GM20431 (cell line): ENCODE data around the gene SKAP1.
"Not testable (repeated sequence)": the region's sequence is repeated elsewhere in the genome, so short reads cannot be mapped to it uniquely, and the experiment has no call there.

Source experiments
- in situ Hi-C: fragments of 300-500 bp; cut with MseI, MboI; formaldehyde crosslinking; loops from one replicate; pipeline ENCODE4 v1.15.0; 2020; ENCODE audit warnings: low sequenced_read_pairs; ENCODE audit not compliant: unreplicated experiment

SKAP1 gene

DNA sequence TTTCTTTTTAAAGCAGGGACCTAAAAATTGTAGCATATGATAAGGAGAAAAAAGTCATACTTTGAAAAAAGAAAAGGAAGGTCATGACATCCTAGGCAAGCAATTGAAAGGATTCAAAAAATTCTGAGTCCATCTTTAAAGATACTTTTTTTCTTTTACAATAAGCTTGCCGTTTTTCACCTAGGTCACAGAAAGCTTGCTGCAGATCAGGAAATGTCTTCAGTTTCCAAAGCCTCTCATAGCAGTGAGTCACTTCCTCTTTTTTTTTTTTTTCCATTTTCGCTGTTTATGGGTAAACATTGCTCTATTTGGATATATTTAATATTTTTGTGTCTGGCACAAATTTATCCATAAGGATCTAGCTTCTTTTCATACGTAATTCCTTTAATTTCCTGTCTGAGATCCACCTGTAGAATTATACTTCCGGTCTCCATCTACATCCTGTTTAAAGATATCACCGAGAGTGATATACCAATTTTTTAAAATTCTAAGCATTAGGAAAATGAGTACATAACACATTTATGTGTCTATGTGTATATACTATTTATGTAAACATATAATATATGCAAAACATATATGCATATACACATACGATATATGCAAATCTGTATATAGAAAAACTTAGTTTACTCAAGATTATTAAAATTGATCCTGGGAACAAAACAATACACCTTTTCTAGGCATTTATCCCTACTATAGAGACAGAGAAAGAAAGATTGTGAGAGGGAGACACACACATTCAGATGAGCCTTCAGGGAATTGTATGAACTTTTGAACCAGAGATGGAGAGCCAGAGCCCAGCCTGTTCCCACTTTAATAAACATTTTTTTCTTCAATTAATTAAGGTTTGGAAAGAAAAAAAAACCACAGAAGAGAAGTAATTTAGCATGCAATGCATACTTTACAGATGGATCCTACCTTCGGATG, 134.4 kb downstream of the SKAP1 start:
- in situ Hi-C loops: no loop called here

- in situ Hi-C loops: no loop called here
Observed at GRCh38 chr17:48294806-48295361, 135.1 kb downstream of the SKAP1 start.

- in situ Hi-C loops: no loop called here
Observed at GRCh38 chr17:48294020-48294805, 135.8 kb downstream of the SKAP1 start.

- in situ Hi-C loops: no loop called here
Observed at GRCh38 chr17:48293319-48294019, 136.5 kb downstream of the SKAP1 start.

GRCh38 chr17:48290378-48290777, 139.6 kb downstream of the SKAP1 start:
- in situ Hi-C loops: no loop called here

GRCh38 chr17:48286917-48287316, 143.1 kb downstream of the SKAP1 start:
- in situ Hi-C loops: not testable (repeated sequence)

DNA sequence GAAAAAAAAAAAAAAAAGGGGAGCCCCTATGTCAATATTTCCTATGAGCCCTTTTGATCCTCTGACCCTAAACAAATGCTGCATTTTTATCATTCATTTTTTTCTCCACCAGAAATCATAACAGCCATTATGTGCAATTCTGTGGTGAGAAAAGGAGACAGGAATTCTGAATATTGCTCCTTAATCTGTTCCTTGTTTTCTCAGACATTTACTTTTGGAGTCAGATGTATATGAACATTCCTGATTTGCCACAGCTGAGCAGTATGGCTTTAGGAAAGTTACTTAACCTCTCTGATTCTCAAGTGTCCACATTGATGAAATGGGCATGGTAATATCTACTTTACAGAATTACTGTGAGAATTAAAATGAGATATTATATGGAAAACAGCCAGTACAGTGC, 144.4 kb downstream of the SKAP1 start:
- in situ Hi-C loops: no loop called here

- in situ Hi-C loops: no loop called here
Observed at GRCh38 chr17:48283907-48284306, 146.1 kb downstream of the SKAP1 start.

DNA sequence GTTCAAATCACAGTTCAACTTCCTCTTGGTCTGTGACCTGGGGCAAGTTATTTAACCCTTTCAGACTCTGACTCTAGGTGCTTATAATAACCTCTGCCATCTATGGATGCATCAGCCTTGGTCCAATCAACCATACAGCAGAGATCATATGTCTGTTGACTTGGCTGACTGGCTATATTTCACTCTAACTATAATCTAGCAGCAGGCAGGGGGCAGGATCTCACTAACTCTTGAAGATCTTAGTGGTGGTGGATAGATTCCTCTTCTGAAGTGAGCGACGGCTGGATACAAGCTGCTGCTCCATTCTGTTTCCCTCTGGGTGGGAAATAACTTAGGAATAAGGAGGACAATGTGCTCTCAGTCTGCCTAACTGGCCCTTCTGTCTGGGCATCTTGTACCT, 146.6 kb downstream of the SKAP1 start:
- in situ Hi-C loops: no loop called here

DNA sequence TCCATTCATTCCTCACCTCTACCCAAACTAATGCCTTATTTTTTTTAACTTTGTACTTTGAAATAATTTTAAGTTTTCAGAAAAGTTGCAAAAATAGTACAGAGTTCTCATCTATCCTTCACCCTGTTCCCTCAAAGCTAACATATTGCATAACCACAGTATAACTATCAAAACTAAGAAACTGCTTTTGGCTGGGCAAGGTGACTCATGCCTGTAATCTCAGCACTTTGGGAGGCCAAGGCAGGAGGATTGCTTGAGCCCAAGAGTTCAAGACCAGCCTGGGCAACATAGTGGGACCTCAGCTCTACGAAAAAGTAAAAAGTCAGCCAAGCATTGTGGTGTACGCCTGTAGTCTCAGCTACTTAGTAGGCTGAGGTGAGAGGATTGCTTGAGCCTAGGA, 147.7 kb downstream of the SKAP1 start:
- in situ Hi-C loops: no loop called here

DNA sequence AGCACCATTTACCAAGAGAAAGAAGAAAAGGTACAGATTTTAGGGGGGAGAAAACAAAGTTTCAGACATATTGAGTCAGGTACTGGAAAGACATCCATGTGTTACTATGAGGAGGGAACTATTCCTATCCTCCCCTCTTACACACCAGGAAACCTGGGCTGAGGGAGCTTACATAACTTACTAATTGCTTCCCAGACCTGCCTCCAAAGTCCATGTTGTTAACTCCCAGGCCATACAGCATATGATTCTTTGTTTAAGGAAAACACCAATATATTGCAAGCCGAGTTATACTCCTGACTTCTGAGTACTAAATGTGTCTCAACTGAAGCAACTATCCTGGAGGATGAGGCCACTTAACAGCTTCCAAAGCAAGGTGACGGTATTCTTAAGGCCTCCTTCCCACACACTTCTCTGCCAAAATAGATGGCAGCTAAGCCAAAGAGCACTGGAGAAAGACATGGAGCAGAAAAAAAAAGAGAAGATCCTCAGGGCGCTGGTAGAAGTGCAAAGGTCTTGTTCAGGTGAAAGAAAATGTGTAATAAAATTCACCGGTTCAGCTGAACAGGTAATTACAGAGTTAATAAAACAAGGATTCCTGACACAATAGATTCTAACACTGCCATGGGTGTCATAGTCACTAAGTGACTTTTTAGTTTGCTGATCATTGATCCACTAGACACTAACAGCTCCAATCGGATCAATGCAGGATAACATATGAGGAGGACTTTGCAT, 151.1 kb downstream of the SKAP1 start:
- in situ Hi-C loops: no loop called here

GRCh38 chr17:48276776-48277175, 153.2 kb downstream of the SKAP1 start:
- in situ Hi-C loops: no loop called here

DNA sequence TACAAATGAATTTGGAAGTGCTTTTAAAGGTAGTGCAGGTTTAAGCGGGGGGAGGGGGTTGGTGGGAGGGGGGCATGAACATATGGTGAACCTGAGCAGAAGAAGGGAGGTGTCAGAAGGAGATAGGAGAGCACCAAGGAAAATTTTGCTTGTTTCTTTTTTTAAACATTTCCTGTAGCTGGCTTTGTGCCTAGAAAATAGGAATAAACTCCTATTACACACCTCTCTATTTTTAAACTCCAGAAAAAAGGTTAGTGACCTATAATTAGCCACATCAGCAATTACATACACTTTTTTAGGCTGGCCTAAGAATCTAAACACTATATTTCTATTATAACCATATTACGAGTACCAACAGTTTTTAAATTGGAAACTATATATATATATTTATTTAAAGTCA, 159.1 kb downstream of the SKAP1 start:
- in situ Hi-C loops: no loop called here

DNA sequence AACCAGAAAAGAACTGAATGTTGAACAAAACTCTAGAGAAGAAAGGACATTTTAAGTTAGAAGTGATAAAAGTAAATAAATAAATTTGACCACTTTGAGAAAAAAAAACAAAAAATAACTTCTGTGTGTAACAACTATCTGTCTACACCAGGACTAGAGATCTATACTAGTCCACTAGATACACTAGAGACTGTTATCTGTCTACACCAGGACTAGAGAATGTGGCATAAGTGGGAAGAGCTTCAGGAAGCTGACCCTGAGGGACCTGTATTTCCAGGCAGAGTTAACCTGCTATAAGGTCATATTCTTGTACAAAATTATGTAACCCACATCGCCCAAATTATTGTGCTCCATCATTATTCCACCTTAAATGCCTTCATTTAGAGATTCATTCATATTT, 160.8 kb downstream of the SKAP1 start:
- in situ Hi-C loops: no loop called here

DNA sequence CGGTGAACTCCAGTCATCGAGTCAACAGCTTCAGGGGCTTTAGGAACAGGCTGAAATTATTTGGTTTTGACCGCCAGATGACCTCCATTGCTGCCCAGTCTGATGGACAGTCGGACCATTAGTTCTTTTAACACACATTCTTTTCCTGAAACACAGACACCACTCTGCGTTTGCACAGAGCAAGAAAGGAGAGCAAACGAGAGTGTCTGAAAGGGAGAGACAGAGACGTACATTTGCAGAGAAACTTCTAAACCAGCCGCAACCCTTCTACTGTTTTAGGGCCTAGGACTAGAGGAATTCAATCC, 166.3 kb downstream of the SKAP1 start:
- in situ Hi-C loops: no loop called here

GRCh38 chr17:48262982-48263730, 166.9 kb downstream of the SKAP1 start:
- in situ Hi-C loops: no loop called here

DNA sequence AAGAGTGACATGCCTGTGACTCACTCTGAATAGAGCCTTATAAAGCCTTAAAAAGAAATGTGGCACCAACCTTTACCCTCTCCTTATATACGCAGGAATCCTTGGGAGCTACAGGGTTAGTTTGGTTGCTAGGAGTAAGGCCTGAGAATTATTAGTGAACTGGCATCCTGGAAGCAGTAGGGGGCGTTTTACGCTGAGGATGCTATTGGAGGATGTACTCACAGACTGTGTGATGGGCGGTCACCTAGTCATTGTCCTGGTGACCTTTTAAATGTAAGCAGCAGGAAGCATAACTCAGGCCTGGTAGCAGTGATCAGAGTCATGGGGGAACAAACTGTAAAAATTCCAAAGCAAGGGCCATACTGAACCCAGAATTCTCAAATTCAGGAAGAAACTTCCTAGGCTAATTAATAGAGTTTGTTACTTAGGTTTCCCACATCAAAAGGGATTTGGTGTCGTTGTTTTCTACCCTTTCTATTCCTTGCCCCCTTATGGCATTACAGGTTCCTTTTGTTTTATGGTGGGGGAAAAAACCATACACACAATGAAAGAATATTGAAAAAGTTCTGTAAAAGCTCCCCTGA, 168.6 kb downstream of the SKAP1 start:
- in situ Hi-C loops: no loop called here

DNA sequence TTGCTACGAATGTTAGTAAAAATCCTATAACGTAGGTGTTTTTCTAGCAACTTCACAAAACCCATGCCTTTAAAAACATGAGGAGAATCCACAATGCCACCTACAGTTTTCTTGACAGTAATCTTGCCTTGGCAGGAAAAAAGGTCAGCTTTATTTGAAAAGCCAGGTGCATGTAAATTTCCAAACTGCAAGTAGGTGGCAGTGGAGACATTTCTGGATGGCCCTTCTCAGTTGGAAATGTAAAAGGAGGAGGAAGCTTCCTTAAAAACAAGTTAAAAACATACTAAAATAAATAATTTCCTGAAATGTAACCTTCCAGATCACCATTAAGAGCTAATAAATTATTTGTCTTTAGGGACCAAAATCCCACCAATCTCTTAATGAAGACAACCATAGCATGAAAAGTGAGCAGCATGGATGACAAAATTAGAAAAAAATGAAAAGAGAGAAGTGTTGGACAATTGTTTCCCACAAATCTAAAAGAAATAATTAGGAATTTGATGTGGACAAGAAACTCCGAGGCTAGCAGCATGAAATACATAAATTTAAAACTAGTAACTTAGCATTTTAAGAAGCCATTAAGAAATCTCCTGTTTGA, 170.2 kb downstream of the SKAP1 start:
- in situ Hi-C loops: no loop called here
